ENCODE results near the gene FGFR3.

- TF ChIP-seq POLR2A (IDR thresholded peaks at IDR 0.05; ENCODE audit: low read depth, low read length) (peak; percentile 65; the same call in 1 of the 2 replicates), POLR2AphosphoS5 (IDR thresholded peaks at IDR 0.05; ENCODE audit: low read depth, low read length) (0 out of 2 replicates have a peak, but pooled peaks have one; percentile 61)
These were observed 63.2 kb downstream of the FGFR3 start, which contains the start of gene LETM1 for GRCh38 chr4:1856071-1856942.

Measured in GM12892 (cell line).